Activated CD8-positive, alpha-beta T cell treated with anti-CD3 and anti-CD28 coated beads, Interleukin-2, amount 10 ng/mL, durations not matched to agents 7 days and 5 days (primary cell): Measurements from ENCODE around the gene PIGQ. TPM values are rescaled to one million over a fixed set of nuclear protein-coding genes. Genes with fewer than 3 reads are reported as not detected.

ENCODE experiments used
- ATAC-seq: fragments of 150-1000 bp; cut with Tn5 transposase; one replicate; pipeline ENCODE4 v1.10.0; 2021; ENCODE audit warnings: moderate library complexity
- CTCF ChIA-PET: fragments of 350-600 bp; sonication (Branson Sonifier 250); formaldehyde crosslinking; loops from one replicate; lab custom pipeline; 2021; ENCODE audit warnings: antibody characterized with exemption; lab: Charles Lee
- POLR2A ChIA-PET: fragments of 350-600 bp; sonication (Branson Sonifier 250); formaldehyde crosslinking; loops from one replicate; lab custom pipeline; 2021; ENCODE audit warnings: antibody characterized with exemption; lab: Charles Lee
- DNase-seq: peaks from one replicate; pipeline ENCODE4 v3.0.0-alpha.2; 2020
- H3K27ac Mint-ChIP-seq: one replicate; pipeline ENCODE4 v1.8.0; 2021; ENCODE audit warnings: mild to moderate bottlenecking, mixed read lengths
- H3K27me3 Mint-ChIP-seq: one replicate; pipeline ENCODE4 v1.8.0; 2021; ENCODE audit warnings: low read depth, mixed read lengths
- H3K36me3 Mint-ChIP-seq: one replicate; pipeline ENCODE4 v1.8.0; 2021; ENCODE audit warnings: low read depth, mixed read lengths
- H3K4me1 Mint-ChIP-seq: one replicate; pipeline ENCODE4 v1.8.0; 2021; ENCODE audit warnings: low read depth, mixed read lengths
- H3K4me3 Mint-ChIP-seq: one replicate; pipeline ENCODE4 v1.8.0; 2021; ENCODE audit warnings: mild to moderate bottlenecking, mixed read lengths
- H3K9me3 Mint-ChIP-seq: one replicate; pipeline ENCODE4 v1.8.0; 2022; ENCODE audit warnings: mixed read lengths; ENCODE audit not compliant: insufficient read depth
- total RNA-seq, 2 experiments: library from RNA; stranded (reverse); gene quantifications; one replicate each; pipeline ENCODE4 v1.2.3, GENCODE V29; 2021

PIGQ gene
- total RNA-seq, 2 experiments from 2014 or later = 41.2 to 43.0 TPM

GRCh38 chr16:552171-552570 is 17.6 kb upstream of the PIGQ start:
- H3K36me3 Mint-ChIP-seq = peaks cover 2% of the 10 kb centered on the region
- no peak overlapping the region for H3K27ac Mint-ChIP-seq
- DNase-seq (no peak), ATAC-seq (no peak)
- H3K4me1 Mint-ChIP-seq = no peaks in the 10 kb centered on the region
- H3K4me3 Mint-ChIP-seq = no peak overlapping the region
- no peaks in the 10 kb centered on the region for H3K9me3 Mint-ChIP-seq
- ChIA-PET POLR2A (no interaction called here), CTCF (no interaction called here)
- no peaks in the 10 kb centered on the region for H3K27me3 Mint-ChIP-seq

GRCh38 chr16:553601-554296 is 16.0 kb upstream of the PIGQ start:
- ATAC-seq (no peak), DNase-seq (no peak)
- ChIA-PET POLR2A (no interaction called here), CTCF (no interaction called here)
- Mint-ChIP-seq H3K4me3 (no peak overlapping the region), H3K36me3 (peaks cover 2% of the 10 kb centered on the region), H3K4me1 (no peaks in the 10 kb centered on the region), H3K27ac (no peak overlapping the region), H3K27me3 (peaks cover 5% of the 10 kb centered on the region), H3K9me3 (no peaks in the 10 kb centered on the region)

- ChIA-PET CTCF (no interaction called here), POLR2A (no interaction called here)
- Mint-ChIP-seq H3K36me3 (no peaks in the 10 kb centered on the region), H3K4me3 (no peak overlapping the region), H3K4me1 (no peaks in the 10 kb centered on the region), H3K27me3 (peaks cover 5% of the 10 kb centered on the region), H3K9me3 (no peaks in the 10 kb centered on the region), H3K27ac (no peak overlapping the region)
- no peak for DNase-seq
- no peak for ATAC-seq
Observed at GRCh38 chr16:554297-554621, 15.5 kb upstream of the PIGQ start.

GRCh38 chr16:554640-555365 is 15.0 kb upstream of the PIGQ start:
- Mint-ChIP-seq H3K4me1 (no peaks in the 10 kb centered on the region), H3K36me3 (no peaks in the 10 kb centered on the region), H3K9me3 (no peaks in the 10 kb centered on the region), H3K27me3 (peaks cover 7% of the 10 kb centered on the region), H3K4me3 (no peak overlapping the region), H3K27ac (no peak overlapping the region)
- DNase-seq = no peak
- ChIA-PET POLR2A (interaction anchor here (0.6 kb wide), 1 partner anchor 16 kb away, joined by 3 read pairs; no protein-coding TSS in a partner anchor), CTCF (no interaction called here)
- ATAC-seq = no peak

DNA sequence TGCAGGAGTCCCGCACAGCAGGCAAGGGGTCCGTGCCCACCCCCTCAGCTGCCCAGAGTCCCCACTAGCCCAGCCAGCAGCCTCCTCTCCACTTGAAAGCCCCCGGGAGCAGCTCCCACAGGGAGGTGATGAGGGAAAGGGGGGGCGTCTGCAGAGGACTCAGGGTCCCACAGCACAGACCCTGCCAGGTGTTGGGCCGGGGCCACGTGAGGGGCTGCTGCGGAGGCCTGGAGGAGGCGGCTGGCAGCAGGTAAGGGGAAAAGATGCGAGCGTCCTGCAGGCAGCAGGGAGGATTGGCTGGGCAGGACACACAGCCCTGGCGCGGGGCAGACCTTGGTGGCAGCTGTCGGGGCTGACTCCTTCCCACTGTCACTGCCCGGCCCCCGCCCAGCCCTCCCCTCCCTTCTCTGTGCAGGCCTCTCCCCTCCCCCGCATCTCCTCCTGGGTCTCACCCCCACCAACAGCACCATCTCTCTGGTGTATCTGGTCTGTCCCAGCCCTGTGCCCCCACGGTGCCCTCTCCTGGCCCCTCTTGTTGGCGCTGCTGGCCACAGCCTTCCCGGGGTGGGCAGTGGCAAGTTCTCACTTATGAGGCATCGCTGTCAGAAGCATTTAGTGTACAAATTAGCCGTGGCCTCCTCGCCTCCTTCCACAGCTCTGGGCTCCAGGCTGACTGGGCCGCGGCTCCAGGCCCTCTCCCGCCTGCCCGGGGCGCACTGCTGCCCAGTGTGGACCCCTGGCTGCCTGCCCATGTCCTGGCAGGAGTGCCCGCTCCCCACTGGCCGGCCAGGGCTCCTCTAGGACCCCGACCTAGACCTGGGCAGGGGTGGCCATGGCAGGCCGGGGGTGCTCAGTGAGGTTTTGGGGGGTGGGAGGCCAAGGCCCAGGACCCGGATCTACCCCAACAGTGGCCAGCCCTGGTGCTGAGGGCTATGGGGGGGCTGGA is 14.0 kb upstream of the PIGQ start:
- DNase-seq = no peak
- H3K27ac Mint-ChIP-seq = no peak overlapping the region
- ChIA-PET CTCF (no interaction called here), POLR2A (interaction anchor here (0.6 kb wide), 2 partner anchors 15 to 65 kb away, joined by 3 read pairs; no protein-coding TSS in a partner anchor)
- no peaks in the 10 kb centered on the region for H3K9me3 Mint-ChIP-seq
- H3K4me1 Mint-ChIP-seq = no peaks in the 10 kb centered on the region
- H3K36me3 Mint-ChIP-seq = no peaks in the 10 kb centered on the region
- no peak for ATAC-seq
- no peak overlapping the region for H3K4me3 Mint-ChIP-seq
- H3K27me3 Mint-ChIP-seq = peaks cover 7% of the 10 kb centered on the region

DNA sequence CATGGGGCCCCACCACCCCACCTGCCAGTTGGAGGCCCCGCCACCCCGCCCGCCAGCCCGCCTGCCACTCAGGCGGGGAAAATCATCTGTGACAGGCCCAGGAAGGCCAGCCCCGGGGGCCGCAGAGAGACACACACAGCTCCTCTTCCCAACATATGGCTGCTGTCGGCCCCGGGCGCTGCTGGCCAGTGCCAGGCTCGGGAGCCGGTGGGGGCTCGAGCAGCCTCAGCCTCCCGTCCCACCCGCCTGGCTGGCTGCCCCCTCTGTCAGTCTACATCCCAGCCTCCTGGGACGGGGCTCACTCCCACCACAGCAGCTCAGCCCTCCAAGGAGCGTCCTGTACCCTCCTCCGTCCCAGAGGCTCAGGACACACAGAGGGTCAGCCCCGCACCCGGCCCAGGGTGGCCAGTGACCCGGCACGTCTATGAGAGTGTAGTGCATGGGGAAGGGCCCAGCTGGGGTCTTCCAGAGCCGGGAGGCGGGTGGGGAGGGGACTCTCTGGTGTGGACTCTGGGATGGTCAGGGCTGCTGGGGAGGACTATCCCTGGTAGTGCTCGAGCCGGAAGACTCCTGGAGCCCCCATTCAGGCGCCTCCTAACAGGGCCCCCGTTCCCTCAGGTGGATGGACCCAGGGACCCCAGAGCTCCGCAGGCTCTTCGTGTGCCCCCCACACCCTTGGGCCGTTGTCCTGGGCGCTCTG is 13.1 kb upstream of the PIGQ start:
- Mint-ChIP-seq H3K4me3 (no peak overlapping the region), H3K27me3 (peaks cover 9% of the 10 kb centered on the region), H3K4me1 (no peaks in the 10 kb centered on the region), H3K9me3 (no peaks in the 10 kb centered on the region), H3K27ac (no peak overlapping the region), H3K36me3 (no peaks in the 10 kb centered on the region)
- ChIA-PET CTCF (no interaction called here), POLR2A (interaction anchor here (0.6 kb wide), 1 partner anchor 64 kb away, joined by 3 read pairs; no protein-coding TSS in a partner anchor)
- ATAC-seq (no peak), DNase-seq (no peak)

DNA sequence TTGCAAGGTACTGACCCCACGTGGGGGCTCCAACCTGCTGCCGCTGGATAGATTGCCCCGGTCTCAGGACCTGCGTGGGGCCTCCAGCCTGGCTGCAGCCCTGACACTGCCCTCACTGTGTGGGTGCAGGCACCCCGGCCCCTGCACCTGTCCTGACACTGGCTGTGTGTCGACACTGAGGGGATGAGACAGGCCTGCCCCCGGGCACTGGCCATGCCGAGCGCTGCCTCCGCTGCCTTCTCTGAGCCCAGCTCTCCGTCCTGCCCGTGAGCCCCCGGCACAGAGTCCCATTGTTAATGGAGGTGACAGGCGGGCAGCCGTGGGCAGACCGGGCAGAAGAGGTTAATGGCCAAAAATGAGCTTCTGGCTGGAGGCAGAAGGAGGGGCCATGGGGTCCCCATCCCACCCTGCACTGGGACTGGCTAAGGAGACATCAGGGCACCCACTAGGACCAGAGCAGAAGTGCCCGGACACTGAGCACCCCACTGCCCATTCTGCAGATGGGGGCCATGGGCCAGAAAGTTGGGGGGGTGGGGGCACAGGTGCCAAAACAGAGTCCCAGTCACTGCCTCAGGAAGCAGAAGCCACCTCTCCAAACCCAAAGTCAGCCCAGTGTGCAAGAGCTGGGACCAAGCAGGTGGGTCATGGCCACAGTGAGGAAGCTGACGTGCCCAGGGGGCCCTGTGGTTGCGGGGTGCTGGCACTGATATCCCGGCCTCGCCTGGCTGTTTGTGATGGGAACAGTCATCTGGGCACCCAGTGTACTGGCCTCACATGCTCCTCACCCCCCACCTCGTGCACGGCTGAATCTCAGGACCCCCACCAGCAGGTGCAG is 12.1 kb upstream of the PIGQ start:
- H3K27me3 Mint-ChIP-seq = peaks cover 12% of the 10 kb centered on the region
- CTCF ChIA-PET = no interaction called here

DNA sequence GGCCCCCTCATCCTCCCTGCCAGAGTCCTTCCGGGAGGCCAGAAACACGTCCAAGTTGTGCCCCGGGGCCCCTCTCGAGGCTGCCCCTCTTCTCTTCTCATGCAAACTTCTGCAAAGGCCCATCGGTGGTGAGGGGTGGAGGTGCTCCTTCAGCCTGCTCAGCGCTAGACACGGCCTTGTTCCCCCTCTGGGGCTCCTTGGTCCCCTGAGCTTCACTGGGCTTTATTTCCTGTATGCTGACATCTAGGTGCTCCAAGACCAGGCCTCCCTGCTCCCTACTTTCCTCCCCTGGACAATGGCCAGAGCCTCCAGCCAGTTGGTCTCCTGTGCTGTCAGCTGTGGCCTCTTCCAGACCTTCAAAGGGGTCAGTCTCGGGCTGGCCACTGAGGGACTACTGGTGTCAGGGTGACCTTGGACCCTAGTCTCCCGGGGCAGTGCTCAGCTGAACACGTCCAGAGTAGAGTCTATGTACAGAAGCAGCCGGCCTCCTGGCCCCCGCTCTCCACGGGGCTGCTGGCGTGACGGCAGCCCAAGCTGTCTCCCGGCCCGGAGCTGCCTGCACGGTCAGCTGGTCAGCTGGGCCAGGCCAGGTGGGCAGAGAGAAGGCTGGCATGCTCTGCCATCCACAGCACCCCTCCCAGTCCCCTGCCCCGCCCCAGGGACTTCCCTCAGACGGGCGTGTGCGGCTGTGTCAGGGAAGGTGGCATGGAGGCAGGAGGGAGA is 11.3 kb upstream of the PIGQ start:
- Mint-ChIP-seq H3K27me3 (peaks cover 12% of the 10 kb centered on the region), H3K4me1 (no peaks in the 10 kb centered on the region), H3K27ac (no peak overlapping the region), H3K36me3 (no peaks in the 10 kb centered on the region), H3K9me3 (no peaks in the 10 kb centered on the region), H3K4me3 (no peak overlapping the region)
- ChIA-PET CTCF (interaction anchor here (1.2 kb wide), 1 partner anchor 10 kb away, joined by 3 read pairs; no protein-coding TSS in a partner anchor), POLR2A (interaction anchor here (1.8 kb wide), 1 partner anchor 8 kb away, joined by 3 read pairs; the partner anchor contains the start of gene NHLRC4)
- ATAC-seq (no peak), DNase-seq (no peak)

More for the DNA sequence above, 12.1 kb upstream of the PIGQ start:
- POLR2A ChIA-PET = interaction anchor here (1.8 kb wide), 1 partner anchor 9 kb away, joined by 3 read pairs; the partner anchor contains the start of gene NHLRC4
- H3K4me3 Mint-ChIP-seq = no peak overlapping the region
- H3K36me3 Mint-ChIP-seq = no peaks in the 10 kb centered on the region
- ATAC-seq (no peak), DNase-seq (no peak)
- no peak overlapping the region for H3K27ac Mint-ChIP-seq
- H3K9me3 Mint-ChIP-seq = no peaks in the 10 kb centered on the region
- no peaks in the 10 kb centered on the region for H3K4me1 Mint-ChIP-seq

- Mint-ChIP-seq H3K9me3 (no peaks in the 10 kb centered on the region), H3K4me3 (no peak overlapping the region), H3K27me3 (peaks cover 12% of the 10 kb centered on the region), H3K4me1 (no peaks in the 10 kb centered on the region), H3K36me3 (no peaks in the 10 kb centered on the region), H3K27ac (no peak overlapping the region)
- ATAC-seq (no peak), DNase-seq (no peak)
- CTCF ChIA-PET = interaction anchor here (1.2 kb wide), 1 partner anchor 9 kb away, joined by 3 read pairs; no protein-coding TSS in a partner anchor
- POLR2A ChIA-PET = interaction anchor here (1.8 kb wide), 1 partner anchor 8 kb away, joined by 3 read pairs; the partner anchor contains the start of gene NHLRC4
Observed at GRCh38 chr16:559021-559380, 10.8 kb upstream of the PIGQ start.
